ENCODE data around the gene CLIC1.

The CLIC1 gene

GRCh38 chr6:31702405-31702818 lies 33.9 kb downstream of the CLIC1 start:
- no peak for TF ChIP-seq CTCF (IDR thresholded peaks at IDR 0.05; ENCODE audit: low read depth, low read length)
- H3K4me3 ChIP-seq (ENCODE audit: low read depth, low read length): peak overlapping the region; percentile 91

- H3K4me3 ChIP-seq (ENCODE audit: low read depth, low read length): peak overlapping the region; percentile 91
Measured at GRCh38 chr6:31701666-31702404, 34.5 kb downstream of the CLIC1 start.

GRCh38 chr6:31700740-31701401 lies 35.5 kb downstream of the CLIC1 start:
- TF ChIP-seq CTCF (IDR thresholded peaks at IDR 0.05; ENCODE audit: low read depth, low read length): no peak
- no peak overlapping the region for H3K4me3 ChIP-seq (ENCODE audit: low read depth, low read length)

More at GRCh38 chr6:31701666-31702404, 34.5 kb downstream of the CLIC1 start:
- TF ChIP-seq CTCF (IDR thresholded peaks at IDR 0.05; ENCODE audit: low read depth, low read length): no peak

GRCh38 chr6:31697555-31697954 lies 38.8 kb downstream of the CLIC1 start:
- TF ChIP-seq CTCF (IDR thresholded peaks at IDR 0.05; ENCODE audit: low read depth, low read length): no peak
- H3K4me3 ChIP-seq (ENCODE audit: low read depth, low read length): no peak overlapping the region

- TF ChIP-seq CTCF (IDR thresholded peaks at IDR 0.05; ENCODE audit: low read depth, low read length): no peak
- no peak overlapping the region for H3K4me3 ChIP-seq (ENCODE audit: low read depth, low read length)
Measured at GRCh38 chr6:31693535-31693934, 42.8 kb downstream of the CLIC1 start.

- TF ChIP-seq CTCF (IDR thresholded peaks at IDR 0.05; ENCODE audit: low read depth, low read length): no peak
- H3K4me3 ChIP-seq (ENCODE audit: low read depth, low read length): no peak overlapping the region
Measured at GRCh38 chr6:31692886-31693285, 43.4 kb downstream of the CLIC1 start.

- no peak overlapping the region for H3K4me3 ChIP-seq (ENCODE audit: low read depth, low read length)
- no peak for TF ChIP-seq CTCF (IDR thresholded peaks at IDR 0.05; ENCODE audit: low read depth, low read length)
Measured at GRCh38 chr6:31692353-31692752, 44.0 kb downstream of the CLIC1 start.
